HCT116 (cell line): ENCODE data around the gene ADGRV1. TPM values are rescaled to one million over a fixed set of nuclear protein-coding genes. Genes with fewer than 3 reads are reported as not detected.

Source experiments
- ATAC-seq: fragments of 200-7000 bp; cut with Tn5 transposase; 2 replicates; pipeline ENCODE4 v1.9.1; 2020; ENCODE audit warnings: mild to moderate bottlenecking, moderate library complexity
- BruUV-seq: library from RNA; stranded (reverse); fragments of 400-500 nt; replicated peaks from 2 replicates; lab custom pipeline; 2021; lab: Mats Ljungman, UMichigan
- CTCF ChIA-PET: fragments of 300-600 bp; sonication (Branson Sonifier 250); formaldehyde crosslinking; loops from one replicate; lab custom pipeline; 2021; ENCODE audit warnings: antibody characterized with exemption; lab: Charles Lee
- POLR2A ChIA-PET: fragments of 300-600, 350-600 bp; sonication (Branson Sonifier 250); formaldehyde crosslinking; loops from one replicate; lab custom pipeline; 2021; ENCODE audit warnings: antibody characterized with exemption; lab: Charles Lee
- RAD21 ChIA-PET, 2 experiments: fragments of 300-600 bp; sonication (Branson Sonifier 250); formaldehyde crosslinking; loops; one replicate each; lab custom pipeline; 2023; ENCODE audit warnings: low total read pairs in 2 of 2; ENCODE audit not compliant: uncharacterized antibody in 2 of 2, unreplicated experiment in 2 of 2, low non-redundant PET in 1 of 2; lab: Charles Lee
- DNase-seq: peaks from one replicate; pipeline ENCODE4 v3.0.0-alpha.2; 2010; ENCODE audit warnings: low read depth, low spot score
- H2AFZ ChIP-seq: fragments of 200-600 bp; shearing (Covaris generic), sonication (generic); 2 replicates; pipeline ENCODE4 v1.6.1; 2017; ENCODE audit warnings: low read depth, mixed run types, mixed read lengths, antibody characterized with exemption, low read length; ENCODE audit not compliant: poor library complexity, severe bottlenecking
- H3K27ac ChIP-seq: 2 replicates; pipeline ENCODE4 v1.5.1; 2012; ENCODE audit warnings: low read depth, low read length
- H3K27me3 ChIP-seq: fragments of 200-600 bp; sonication (generic); 2 replicates; pipeline ENCODE4 v1.6.1; 2016; ENCODE audit warnings: mixed run types, low read length, mixed read lengths; ENCODE audit not compliant: insufficient read depth
- H3K36me3 ChIP-seq, 2 experiments: fragments of 200-500 bp in 1 of 2; fragments of 200-600 bp in 1 of 2; sonication (Bioruptor generic) in 1 of 2; sonication (generic) in 1 of 2; 2 replicates each; pipeline versions ENCODE4 v1.5.1 to v1.6.1; 2014 to 2016; ENCODE audit warnings: low read length in 2 of 2, inconsistent platforms in 1 of 2, mixed read lengths in 1 of 2, mixed run types in 1 of 2; ENCODE audit not compliant: insufficient read depth in 2 of 2, control insufficient read depth in 1 of 2
- H3K4me1 ChIP-seq, 2 experiments: fragments of 200-600 bp in 1 of 2; sonication (generic) in 1 of 2; 2 replicates each; pipeline versions ENCODE4 v1.5.1 to v1.6.1; 2012 to 2017; ENCODE audit warnings: low read length in 2 of 2, inconsistent platforms in 1 of 2, mild to moderate bottlenecking in 1 of 2, mixed read lengths in 1 of 2, mixed run types in 1 of 2, moderate library complexity in 1 of 2; ENCODE audit not compliant: insufficient read depth in 2 of 2, control insufficient read depth in 1 of 2
- H3K4me2 ChIP-seq: fragments of 200-600 bp; sonication (generic); 2 replicates; pipeline ENCODE4 v1.6.1; 2017; ENCODE audit warnings: mixed run types, low read length, mixed read lengths
- H3K4me3 ChIP-seq, 2 experiments: fragments of 200-600 bp in 1 of 2; sonication (generic) in 1 of 2; replicated peaks in 1 of 2; 2 replicates each; pipeline ENCODE4 v1.5.1; 2011 to 2016; ENCODE audit warnings: low read length in 2 of 2, control low read depth in 1 of 2, low read depth in 1 of 2, mild to moderate bottlenecking in 1 of 2, mixed read lengths in 1 of 2, mixed run types in 1 of 2
- H3K79me2 ChIP-seq: fragments of 200-600 bp; sonication (generic); 2 replicates; pipeline ENCODE4 v1.6.1; 2017; ENCODE audit warnings: mild to moderate bottlenecking, mixed run types, low read length, moderate library complexity, mixed read lengths; ENCODE audit not compliant: insufficient read depth
- H3K9ac ChIP-seq: fragments of 200-600 bp; sonication (generic); 2 replicates; pipeline ENCODE4 v1.6.1; 2016; ENCODE audit warnings: low read length, mixed read lengths
- H3K9me2 ChIP-seq: fragments of 200-600 bp; sonication (generic), shearing (Covaris generic); 2 replicates; pipeline ENCODE4 v1.6.1; 2017; ENCODE audit warnings: mixed run types, mild to moderate bottlenecking, moderate library complexity; ENCODE audit not compliant: insufficient read depth
- H3K9me3 ChIP-seq, 2 experiments: fragments of 200-500 bp in 1 of 2; fragments of 200-600 bp in 1 of 2; sonication (Bioruptor generic) in 1 of 2; sonication (generic) in 1 of 2; 2 replicates each; pipeline ENCODE4 v1.6.1; 2014 to 2017; ENCODE audit warnings: low read length in 2 of 2, mixed read lengths in 2 of 2, inconsistent platforms in 1 of 2, low read depth in 1 of 2, mild to moderate bottlenecking in 1 of 2, mixed run types in 1 of 2, moderate library complexity in 1 of 2; ENCODE audit not compliant: control insufficient read depth in 1 of 2, insufficient read depth in 1 of 2
- H4K20me1 ChIP-seq: fragments of 200-600 bp; sonication (generic), shearing (Covaris generic); 2 replicates; pipeline ENCODE4 v1.6.1; 2017; ENCODE audit warnings: mixed run types, mild to moderate bottlenecking, moderate library complexity; ENCODE audit not compliant: insufficient read depth
- FOSL1 ChIP-seq: IDR thresholded peaks from 2 replicates; pipeline ENCODE4 v1.6.1; 2012; ENCODE audit warnings: low read depth
- POLR2A ChIP-seq: IDR thresholded peaks from 2 replicates; pipeline ENCODE4 v1.7.0; 2011; ENCODE audit warnings: borderline replicate concordance; ENCODE audit not compliant: insufficient read depth, insufficient read length; ENCODE audit errors: extremely low read depth
- POLR2AphosphoS5 ChIP-seq: IDR thresholded peaks from 2 replicates; pipeline ENCODE4 v1.6.1; 2011; ENCODE audit warnings: mild to moderate bottlenecking, low read depth, low read length, moderate library complexity
- REST ChIP-seq: IDR thresholded peaks from 2 replicates; pipeline ENCODE4 v1.6.1; 2012; ENCODE audit warnings: low read depth
- SP1 ChIP-seq: IDR thresholded peaks from 2 replicates; pipeline ENCODE4 v1.6.1; 2012; ENCODE audit warnings: low read depth
- ZFX ChIP-seq: fragments of 450-650 bp; IDR thresholded peaks from 2 replicates; pipeline ENCODE4 v1.6.1; 2017
- intact Hi-C: fragments of 100-400 bp; cut with micrococcal nuclease; formaldehyde crosslinking; loops from 2 replicates; pipeline ENCODE4 v1.10.0; 2022
- total RNA-seq: library from RNA; stranded (reverse); gene quantifications from one replicate; pipeline ENCODE4 v1.2.1, GENCODE V29; 2021; ENCODE audit not compliant: unreplicated experiment

The ADGRV1 gene
- total RNA-seq, 1 experiment from 2014 or later = 6.0 TPM

- BruUV-seq = no TSS peak
- Histone ChIP-seq H3K9me2 (0 out of 2 replicates have a peak, but pooled peaks cover 7% of the 10 kb centered on the region), H3K4me2 (no peak overlapping the region), H3K9me3 (no peaks in the 10 kb centered on the region), H3K27ac (no peak overlapping the region), H2AFZ (no peak overlapping the region), H3K79me2 (no peaks in the 10 kb centered on the region), H3K36me3 (no peaks in the 10 kb centered on the region), H3K27me3 (no peaks in the 10 kb centered on the region), H4K20me1 (no peaks in the 10 kb centered on the region), H3K9ac (no peak overlapping the region), H3K4me1 (no peaks in the 10 kb centered on the region), H3K4me3 (no peak overlapping the region)
- TF ChIP-seq FOSL1 = no peak
- TF ChIP-seq SP1 = no peak
- TF ChIP-seq REST = no peak
- TF ChIP-seq ZFX = no peak
- TF ChIP-seq POLR2A = no peak
- TF ChIP-seq POLR2AphosphoS5 = no peak
- ChIA-PET RAD21 (no interaction called here), POLR2A (no interaction called here), CTCF (interaction anchor here (0.7 kb wide), 1 partner anchor 44 kb away, joined by 3 read pairs; no protein-coding TSS in a partner anchor)
- intact Hi-C loops = no loop called here
- DNase-seq = no peak
- no peak for ATAC-seq
These were observed 330.1 kb downstream of the ADGRV1 start for GRCh38 chr5:90888511-90889324.
